Choroid plexus epithelial cell (primary cell): ENCODE data around the gene FHL3.
A peak's percentile ranks its signal among the peaks of the same experiment; 100 is the strongest.

Experiments
- DNase-seq: peaks from one replicate; pipeline ENCODE4 v3.0.0-alpha.2; 2010; ENCODE audit warnings: low read depth
- H3K4me3 ChIP-seq: 2 replicates; pipeline ENCODE4 v1.5.1; 2011; ENCODE audit warnings: low read depth, mild to moderate bottlenecking, control low read depth, low read length, moderate library complexity
- CTCF ChIP-seq: conservative IDR thresholded peaks from 2 replicates; pipeline ENCODE4 v1.5.1; 2011; ENCODE audit warnings: low read depth, mild to moderate bottlenecking, control low read depth, inconsistent platforms, low read length, moderate library complexity

The FHL3 gene

GRCh38 chr1:38026592-38027200, 21.4 kb upstream of the FHL3 start:
- no peak overlapping the region for H3K4me3 ChIP-seq
- peak; percentile 86 for TF ChIP-seq CTCF
- peak; percentile 75 for DNase-seq

DNA sequence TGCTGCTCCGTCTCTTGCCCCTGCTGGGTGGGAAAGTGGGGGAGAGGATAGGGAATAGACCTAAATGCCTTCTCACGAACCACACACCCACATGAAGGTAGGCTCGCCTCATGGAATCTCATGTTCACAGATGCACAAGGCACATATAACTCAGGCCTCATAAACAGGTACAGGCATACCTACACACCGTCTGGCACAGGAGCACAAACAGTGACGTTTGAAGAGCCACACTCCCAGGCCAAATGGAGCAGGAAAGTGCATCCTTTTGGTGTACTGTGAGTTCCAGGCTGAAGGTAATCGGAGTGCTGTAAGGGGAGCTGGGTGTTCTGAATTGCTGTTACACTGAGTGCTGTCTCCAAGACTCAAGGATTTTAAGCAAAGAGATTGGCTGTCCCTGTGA, 20.4 kb upstream of the FHL3 start:
- no peak for TF ChIP-seq CTCF
- H3K4me3 ChIP-seq = no peak overlapping the region
- no peak for DNase-seq

DNA sequence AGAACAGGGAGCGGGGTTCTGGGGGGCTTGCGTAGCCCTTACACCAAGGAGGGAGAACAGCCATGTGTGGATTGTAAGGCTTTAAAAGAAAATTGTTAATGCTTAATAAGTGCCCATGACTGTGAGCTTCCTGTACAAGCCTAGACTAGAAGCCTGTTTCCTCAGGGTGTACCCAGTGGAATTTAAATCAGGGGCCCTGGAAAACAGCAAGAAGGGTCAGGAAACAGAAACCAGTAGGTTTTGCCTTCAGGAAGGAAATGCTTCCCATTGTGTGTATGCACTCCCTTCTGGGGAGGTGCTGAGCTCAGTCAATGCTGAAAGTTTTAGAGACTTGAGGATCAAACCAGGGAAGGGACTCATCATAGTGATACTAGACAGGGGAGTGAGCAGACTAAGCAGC, 19.9 kb upstream of the FHL3 start:
- TF ChIP-seq CTCF = no peak
- H3K4me3 ChIP-seq = no peak overlapping the region
- no peak for DNase-seq

DNA sequence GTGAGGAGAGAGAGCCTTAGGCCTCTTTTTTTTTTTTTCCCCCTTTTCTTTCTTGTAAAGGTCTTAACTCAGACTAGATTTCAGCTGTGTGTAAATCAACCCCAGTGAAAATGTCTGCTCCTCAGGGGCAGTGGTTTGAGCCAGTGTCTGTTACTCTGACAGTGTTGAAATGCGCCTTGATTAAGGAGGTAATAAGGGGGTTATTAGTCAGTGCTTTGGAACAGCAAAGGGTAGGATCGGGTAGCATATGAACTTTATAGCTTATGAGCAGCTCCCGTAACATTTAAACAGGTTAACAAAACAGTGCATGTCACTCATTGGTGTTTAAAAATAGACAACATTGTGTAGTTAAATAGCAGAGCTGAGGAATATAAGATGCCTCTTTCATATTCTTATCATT, 17.5 kb upstream of the FHL3 start:
- no peak for DNase-seq
- H3K4me3 ChIP-seq = no peak overlapping the region
- TF ChIP-seq CTCF = no peak

GRCh38 chr1:38021969-38022368, 16.7 kb upstream of the FHL3 start:
- no peak for TF ChIP-seq CTCF
- H3K4me3 ChIP-seq = no peak overlapping the region
- no peak for DNase-seq

GRCh38 chr1:38020396-38020795, 15.1 kb upstream of the FHL3 start:
- no peak overlapping the region for H3K4me3 ChIP-seq
- no peak for DNase-seq
- TF ChIP-seq CTCF = no peak

DNA sequence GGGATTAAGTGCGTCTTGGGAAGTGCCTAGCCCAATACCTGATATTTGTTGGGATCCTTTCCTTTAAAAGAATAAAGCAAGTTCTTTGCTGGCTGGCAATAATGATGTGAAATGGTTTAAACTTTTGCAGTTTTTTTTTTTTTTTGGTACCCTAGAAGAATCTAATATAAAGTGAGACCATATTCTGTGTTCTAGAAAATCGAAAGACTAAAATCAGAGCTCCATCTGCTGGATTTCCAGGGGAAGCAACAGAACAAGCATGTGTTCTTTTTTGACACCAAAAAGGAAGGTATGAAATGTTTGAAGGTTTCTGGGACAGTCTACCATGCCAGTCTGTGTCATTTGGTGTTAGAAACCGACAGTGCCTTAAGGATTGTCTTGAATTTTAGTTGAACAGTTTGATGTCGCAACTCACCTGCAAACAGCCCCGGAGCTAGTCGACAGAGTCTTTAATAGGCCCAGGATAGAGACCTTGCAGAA, 13.6 kb upstream of the FHL3 start:
- H3K4me3 ChIP-seq = no peak overlapping the region
- peak; percentile 71 for DNase-seq
- TF ChIP-seq CTCF = peak; percentile 72
